Endothelial cell of umbilical vein (primary cell): ENCODE results near the gene BEAN1. TPM values are rescaled to one million over a fixed set of nuclear protein-coding genes. Genes with fewer than 3 reads are reported as not detected.

Experiments
- BruUV-seq: library from RNA; stranded (reverse); fragments of 400-500 nt; replicated peaks from 2 replicates; lab custom pipeline; 2021; lab: Mats Ljungman, UMichigan
- CTCF ChIA-PET: fragments of 300-600, 350-600 bp; sonication (Branson Sonifier 250); formaldehyde crosslinking; loops from one replicate; lab custom pipeline; 2021; ENCODE audit warnings: antibody characterized with exemption, inconsistent platforms; lab: Charles Lee
- POLR2A ChIA-PET: fragments of 300-600, 350-600 bp; sonication (Branson Sonifier 250); formaldehyde crosslinking; loops from one replicate; lab custom pipeline; 2021; ENCODE audit warnings: antibody characterized with exemption, inconsistent platforms; lab: Charles Lee
- DNase-seq: peaks from one replicate; pipeline ENCODE4 v3.0.0-alpha.2; 2011; ENCODE audit warnings: low read depth, low spot score
- FAIRE-seq: peaks from 2 replicates; lab custom pipeline; 2011; peaks lifted over from hg19 to GRCh38; lab: Jason Lieb, UNC
- H2AFZ ChIP-seq: 2 replicates; pipeline ENCODE4 v1.6.0; 2012; ENCODE audit warnings: low read depth, low read length, control low read depth, inconsistent platforms
- H3K27ac ChIP-seq: 2 replicates; pipeline ENCODE4 v1.5.1; 2011; ENCODE audit warnings: low read depth, mild to moderate bottlenecking, control low read depth, low read length, moderate library complexity; ENCODE audit not compliant: insufficient read depth
- H3K27me3 ChIP-seq, 2 experiments: 2 replicates each; pipeline versions ENCODE4 v1.6.0 to v1.6.1; 2011; ENCODE audit warnings: low read length in 2 of 2, mixed read lengths in 1 of 2; ENCODE audit not compliant: control insufficient read depth in 2 of 2, insufficient read depth in 2 of 2
- H3K36me3 ChIP-seq, 2 experiments: 2 replicates in 1 of 2; 3 replicates in 1 of 2; pipeline ENCODE4 v1.5.1; 2011; ENCODE audit warnings: low read length in 2 of 2, mild to moderate bottlenecking in 1 of 2, moderate library complexity in 1 of 2; ENCODE audit not compliant: control insufficient read depth in 2 of 2, insufficient read depth in 2 of 2; ENCODE audit errors: extremely low read depth in 1 of 2
- H3K4me1 ChIP-seq: 3 replicates; pipeline ENCODE4 v1.5.1; 2011; ENCODE audit warnings: mild to moderate bottlenecking, low read length; ENCODE audit not compliant: control insufficient read depth, insufficient read depth; ENCODE audit errors: extremely low read depth
- H3K4me2 ChIP-seq: 2 replicates; pipeline ENCODE4 v1.6.1; 2011; ENCODE audit warnings: low read length, control low read depth, mixed read lengths; ENCODE audit not compliant: insufficient read depth
- H3K4me3 ChIP-seq, 3 experiments: fragments of 200-600 bp in 1 of 3; sonication (generic), shearing (Covaris generic) in 1 of 3; replicated peaks in 1 of 3; 2 replicates each; pipeline ENCODE4 v1.5.1; 2011 to 2016; ENCODE audit warnings: control low read depth in 3 of 3, low read length in 3 of 3, mild to moderate bottlenecking in 2 of 3, inconsistent platforms in 1 of 3, low read depth in 1 of 3, moderate library complexity in 1 of 3; ENCODE audit not compliant: insufficient read depth in 1 of 3
- H3K79me2 ChIP-seq: 2 replicates; pipeline ENCODE4 v1.6.0; 2012; ENCODE audit warnings: low read length, inconsistent platforms; ENCODE audit not compliant: control insufficient read depth, insufficient read depth
- H3K9ac ChIP-seq: replicated peaks from 2 replicates; pipeline ENCODE3; 2011; ENCODE audit warnings: low read length, control low read depth; ENCODE audit not compliant: insufficient read depth; ENCODE audit errors: extremely low read depth
- H3K9me1 ChIP-seq: replicated peaks from 3 replicates; pipeline ENCODE4 v1.6.0; 2011; ENCODE audit warnings: mild to moderate bottlenecking, low read length; ENCODE audit not compliant: control insufficient read depth, insufficient read depth; ENCODE audit errors: extremely low read depth
- H3K9me3 ChIP-seq: replicated peaks from 2 replicates; pipeline ENCODE4 v1.5.1; 2012; ENCODE audit warnings: low read length, inconsistent platforms; ENCODE audit not compliant: control insufficient read depth, insufficient read depth
- H4K20me1 ChIP-seq: replicated peaks from 2 replicates; pipeline ENCODE3; 2011; ENCODE audit warnings: mild to moderate bottlenecking, low read length; ENCODE audit not compliant: control insufficient read depth, insufficient read depth; ENCODE audit errors: extremely low read depth
- EZH2 ChIP-seq: IDR thresholded peaks from 2 replicates; pipeline ENCODE4 v1.6.1; 2012; ENCODE audit warnings: borderline replicate concordance, low read depth, mild to moderate bottlenecking, moderate library complexity, low read length, inconsistent platforms; ENCODE audit not compliant: severe bottlenecking
- FOS ChIP-seq: IDR thresholded peaks from 2 replicates; pipeline ENCODE4 v1.6.1; 2011; ENCODE audit warnings: mild to moderate bottlenecking, low read length, moderate library complexity, borderline replicate concordance; ENCODE audit not compliant: insufficient read depth
- GATA2 ChIP-seq: IDR thresholded peaks from 2 replicates; pipeline ENCODE4 v1.7.0; 2011; ENCODE audit warnings: low read depth, mild to moderate bottlenecking, moderate library complexity, mixed read lengths, low read length; ENCODE audit not compliant: insufficient read length, insufficient read depth
- JUN ChIP-seq: IDR thresholded peaks from 2 replicates; pipeline ENCODE4 v1.6.1; 2011; ENCODE audit warnings: borderline replicate concordance, low read depth; ENCODE audit not compliant: insufficient read length, insufficient read depth
- MYC ChIP-seq: IDR thresholded peaks from one replicate; pipeline ENCODE4 v1.6.1; 2011; ENCODE audit warnings: mild to moderate bottlenecking, low read depth, low read length
- POLR2A ChIP-seq: IDR thresholded peaks from 2 replicates; pipeline ENCODE4 v1.6.1; 2012; ENCODE audit warnings: low read depth, mild to moderate bottlenecking, control low read depth, low read length
- POLR2AphosphoS5 ChIP-seq: IDR thresholded peaks from 2 replicates; pipeline ENCODE4 v1.6.1; 2012; ENCODE audit warnings: low read depth, mild to moderate bottlenecking, control low read depth, low read length, moderate library complexity; ENCODE audit not compliant: insufficient read depth
- dilution Hi-C: fragments of 300-500 bp; cut with MboI; formaldehyde crosslinking; loops from one replicate; pipeline ENCODE4 v1.15.0; 2019; ENCODE audit warnings: low sequenced_read_pairs; ENCODE audit not compliant: extremely low pct_ligation_motif_present
- intact Hi-C: fragments of 100-400 bp; cut with micrococcal nuclease; formaldehyde crosslinking; loops from one replicate; pipeline ENCODE4 v1.10.0; 2022
- polyA plus RNA-seq, 4 experiments: library from polyadenylated mRNA; depleted of rRNA in 3 of 4; stranded (reverse) in 3 of 4; unstranded in 1 of 4; fragments of >200 nt; gene quantifications; 2 replicates each; pipeline versions ENCODE4 v1.2.1 to v1.2.3, GENCODE V29; 2011 to 2012; ENCODE audit warnings: missing spikeins in 1 of 4
- total RNA-seq: library from RNA; stranded (reverse); gene quantifications from 2 replicates; pipeline ENCODE4 v1.2.3, GENCODE V29; 2021
- TF ChIP-seq, protein P1 (sequence below), 2 donors: IDR thresholded peaks; 1 replicate in 1 of 2; 2 replicates in 1 of 2; pipeline ENCODE4 v1.5.1; 2011; ENCODE audit warnings: low read length in 2 of 2, mild to moderate bottlenecking in 2 of 2, moderate library complexity in 2 of 2, control low read depth in 1 of 2, inconsistent platforms in 1 of 2, low read depth in 1 of 2; ENCODE audit not compliant: insufficient read depth in 1 of 2; ENCODE audit errors: extremely low read depth in 1 of 2
- TF ChIP-seq, protein P2 (sequence below): IDR thresholded peaks from 2 replicates; pipeline ENCODE4 v1.6.1; 2011; ENCODE audit not compliant: insufficient read depth, insufficient read length

BEAN1 gene
- total and polyA plus RNA-seq, 2 donors (not counting 3 experiments of a cell fraction or from before 2014, with no cell fraction given), result not detected

DNA sequence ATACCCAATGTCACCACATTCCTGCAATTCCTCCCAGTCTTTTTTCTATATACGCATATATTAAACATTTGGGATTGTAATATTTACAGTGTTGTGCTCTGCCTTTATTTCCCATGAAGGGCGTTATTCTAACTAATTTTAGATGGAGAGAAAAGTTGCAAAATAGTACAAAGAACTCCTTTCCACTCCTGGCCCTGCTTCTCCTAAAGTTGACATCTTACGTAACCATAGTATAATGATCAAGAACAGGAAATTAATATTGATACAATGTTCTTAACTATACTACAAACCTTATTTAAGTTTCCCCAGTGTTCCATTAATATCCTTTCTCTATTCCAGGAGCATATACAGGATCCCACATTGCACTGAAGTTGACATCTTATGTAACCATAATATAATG lies 76.5 kb downstream of the BEAN1 start:
- peaks cover 9% of the 10 kb centered on the region for H3K4me1 ChIP-seq
- H3K9ac ChIP-seq, result no peak overlapping the region
- no peaks in the 10 kb centered on the region for H3K79me2 ChIP-seq
- no peak overlapping the region for H2AFZ ChIP-seq
- H3K27me3 ChIP-seq, result no peaks in the 10 kb centered on the region
- H3K36me3 ChIP-seq, result no peaks in the 10 kb centered on the region
- H3K27ac ChIP-seq, result no peak overlapping the region
- H3K4me2 ChIP-seq, result no peak overlapping the region
- TF ChIP-seq JUN, result no peak
- TF ChIP-seq FOS, result no peak
- no peak for TF ChIP-seq POLR2A
- TF ChIP-seq EZH2, result no peak
- H4K20me1 ChIP-seq, result no peaks in the 10 kb centered on the region
- dilution Hi-C loops (no loop called here), intact Hi-C loops (no loop called here)
- ChIA-PET CTCF (interaction anchor here (1.0 to 1.1 kb wide), 2 partner anchors 12 to 105 kb away, joined by 3 read pairs; no protein-coding TSS in a partner anchor), POLR2A (no interaction called here)
- no peak for FAIRE-seq
- H3K9me3 ChIP-seq, result no peaks in the 10 kb centered on the region
- no peak for DNase-seq
- BruUV-seq, result no TSS peak
- H3K4me3 ChIP-seq, result no peak overlapping the region
- no peaks in the 10 kb centered on the region for H3K9me1 ChIP-seq

GRCh38 chr16:66507731-66508239 lies 80.7 kb downstream of the BEAN1 start:
- Histone ChIP-seq H3K4me1 (peaks cover 33% of the 10 kb centered on the region), H3K9me1 (no peaks in the 10 kb centered on the region), H3K9ac (no peak overlapping the region), H3K27me3 (no peaks in the 10 kb centered on the region), H2AFZ (no peak overlapping the region), H3K36me3 (no peaks in the 10 kb centered on the region), H3K4me2 (no peak overlapping the region), H3K27ac (peak overlapping the region; percentile 24), H4K20me1 (no peaks in the 10 kb centered on the region), H3K9me3 (no peaks in the 10 kb centered on the region), H3K4me3 (no peak overlapping the region), H3K79me2 (no peaks in the 10 kb centered on the region)
- dilution Hi-C loops (no loop called here), intact Hi-C loops (no loop called here)
- ChIA-PET POLR2A (no interaction called here), CTCF (interaction anchor here (0.7 to 2.0 kb wide), 16 partner anchors 9 to 165 kb away, joined by 3 to 8 read pairs (median 4); partner anchors contain the start of gene CKLF)
- BruUV-seq, result no TSS peak
- FAIRE-seq (no peak), DNase-seq (no peak)
- no peak for TF ChIP-seq FOS
- TF ChIP-seq, protein P1, sequence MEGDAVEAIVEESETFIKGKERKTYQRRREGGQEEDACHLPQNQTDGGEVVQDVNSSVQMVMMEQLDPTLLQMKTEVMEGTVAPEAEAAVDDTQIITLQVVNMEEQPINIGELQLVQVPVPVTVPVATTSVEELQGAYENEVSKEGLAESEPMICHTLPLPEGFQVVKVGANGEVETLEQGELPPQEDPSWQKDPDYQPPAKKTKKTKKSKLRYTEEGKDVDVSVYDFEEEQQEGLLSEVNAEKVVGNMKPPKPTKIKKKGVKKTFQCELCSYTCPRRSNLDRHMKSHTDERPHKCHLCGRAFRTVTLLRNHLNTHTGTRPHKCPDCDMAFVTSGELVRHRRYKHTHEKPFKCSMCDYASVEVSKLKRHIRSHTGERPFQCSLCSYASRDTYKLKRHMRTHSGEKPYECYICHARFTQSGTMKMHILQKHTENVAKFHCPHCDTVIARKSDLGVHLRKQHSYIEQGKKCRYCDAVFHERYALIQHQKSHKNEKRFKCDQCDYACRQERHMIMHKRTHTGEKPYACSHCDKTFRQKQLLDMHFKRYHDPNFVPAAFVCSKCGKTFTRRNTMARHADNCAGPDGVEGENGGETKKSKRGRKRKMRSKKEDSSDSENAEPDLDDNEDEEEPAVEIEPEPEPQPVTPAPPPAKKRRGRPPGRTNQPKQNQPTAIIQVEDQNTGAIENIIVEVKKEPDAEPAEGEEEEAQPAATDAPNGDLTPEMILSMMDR (IDR thresholded peaks at IDR 0.05; ENCODE audit: extremely low read depth in 1 of 2, insufficient read depth in 1 of 2, low read depth in 1 of 2, low read length in 2 of 2), result no peak
- no peak for TF ChIP-seq GATA2
- no peak for TF ChIP-seq JUN
- TF ChIP-seq, protein P2, sequence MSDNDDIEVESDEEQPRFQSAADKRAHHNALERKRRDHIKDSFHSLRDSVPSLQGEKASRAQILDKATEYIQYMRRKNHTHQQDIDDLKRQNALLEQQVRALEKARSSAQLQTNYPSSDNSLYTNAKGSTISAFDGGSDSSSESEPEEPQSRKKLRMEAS, result no peak
- no peak for TF ChIP-seq POLR2AphosphoS5
- no peak for TF ChIP-seq MYC
